Keratinocyte (primary cell): ENCODE results near the gene ARHGAP28. TPM values are rescaled to one million over a fixed set of nuclear protein-coding genes. Genes with fewer than 3 reads are reported as not detected.

Experiments
- DNase-seq: peaks from one replicate; pipeline ENCODE4 v3.0.0-alpha.2; 2011; ENCODE audit warnings: low read depth, missing footprints, low spot score
- FAIRE-seq: peaks from 2 replicates; lab custom pipeline; 2011; peaks lifted over from hg19 to GRCh38; lab: Jason Lieb, UNC
- H2AFZ ChIP-seq: 2 replicates; pipeline ENCODE4 v1.6.0; 2012; ENCODE audit warnings: low read length, control low read depth, inconsistent platforms; ENCODE audit not compliant: control insufficient read depth
- H3K27ac ChIP-seq: 2 replicates; pipeline ENCODE4 v1.5.1; 2011; ENCODE audit warnings: low read length; ENCODE audit not compliant: control insufficient read depth, insufficient read depth
- H3K27me3 ChIP-seq: 3 replicates; pipeline ENCODE4 v1.6.0; 2011; ENCODE audit warnings: low read length; ENCODE audit not compliant: control insufficient read depth, insufficient read depth; ENCODE audit errors: extremely low read depth
- H3K36me3 ChIP-seq, 2 experiments: 2 replicates in 1 of 2; 3 replicates in 1 of 2; pipeline ENCODE4 v1.5.1; 2011; ENCODE audit warnings: low read length in 2 of 2, mild to moderate bottlenecking in 1 of 2; ENCODE audit not compliant: control insufficient read depth in 2 of 2, insufficient read depth in 2 of 2; ENCODE audit errors: extremely low read depth in 1 of 2
- H3K4me1 ChIP-seq: 3 replicates; pipeline ENCODE4 v1.5.1; 2011; ENCODE audit warnings: low read length; ENCODE audit not compliant: control insufficient read depth, insufficient read depth; ENCODE audit errors: extremely low read depth
- H3K4me2 ChIP-seq: 3 replicates; pipeline ENCODE4 v1.6.0; 2011; ENCODE audit warnings: low read depth, low read length; ENCODE audit not compliant: control insufficient read depth, insufficient read depth; ENCODE audit errors: extremely low read depth
- H3K4me3 ChIP-seq, 3 experiments: fragments of 200-600 bp in 1 of 3; sonication (generic) in 1 of 3; 2 replicates in 2 of 3; 3 replicates in 1 of 3; pipeline ENCODE4 v1.5.1; 2011 to 2016; ENCODE audit warnings: low read length in 3 of 3, mild to moderate bottlenecking in 3 of 3, control low read depth in 2 of 3, inconsistent platforms in 1 of 3, low read depth in 1 of 3, mixed read lengths in 1 of 3, mixed run types in 1 of 3, moderate library complexity in 1 of 3; ENCODE audit not compliant: control insufficient read depth in 2 of 3, insufficient read depth in 2 of 3; ENCODE audit errors: extremely low read depth in 1 of 3
- H3K79me2 ChIP-seq: 2 replicates; pipeline ENCODE4 v1.6.0; 2012; ENCODE audit warnings: low read length; ENCODE audit not compliant: control insufficient read depth, insufficient read depth
- H3K9ac ChIP-seq: 3 replicates; pipeline ENCODE4 v1.6.0; 2011; ENCODE audit warnings: low read length; ENCODE audit not compliant: control insufficient read depth, insufficient read depth; ENCODE audit errors: extremely low read depth
- H3K9me1 ChIP-seq: 3 replicates; pipeline ENCODE4 v1.6.0; 2011; ENCODE audit warnings: low read length; ENCODE audit not compliant: control insufficient read depth, insufficient read depth; ENCODE audit errors: extremely low read depth
- H3K9me3 ChIP-seq: 2 replicates; pipeline ENCODE4 v1.5.1; 2012; ENCODE audit warnings: low read depth, low read length; ENCODE audit not compliant: control insufficient read depth
- H4K20me1 ChIP-seq: 3 replicates; pipeline ENCODE4 v1.6.0; 2011; ENCODE audit warnings: low read length; ENCODE audit not compliant: control insufficient read depth, insufficient read depth; ENCODE audit errors: extremely low read depth
- EZH2 ChIP-seq: IDR thresholded peaks from one replicate; pipeline ENCODE4 v1.6.1; 2012; ENCODE audit warnings: inconsistent platforms, mild to moderate bottlenecking, low read length, moderate library complexity
- dilution Hi-C: fragments of 300-500 bp; cut with MboI; formaldehyde crosslinking; loops from one replicate; pipeline ENCODE4 v1.7.0; 2020; ENCODE audit warnings: low sequenced_read_pairs; ENCODE audit not compliant: extremely low pct_ligation_motif_present
- polyA plus RNA-seq, 5 experiments: library from polyadenylated mRNA; depleted of rRNA in 3 of 5; stranded (reverse) in 3 of 5; stranded (forward) in 1 of 5; unstranded in 1 of 5; fragments of >200 nt; gene quantifications; 1 replicate in 1 of 5; 2 replicates in 3 of 5; 3 replicates in 1 of 5; pipeline versions ENCODE4 v1.2.1 to v1.2.3, GENCODE V29; 2011 to 2012; ENCODE audit warnings: missing spikeins in 2 of 5, low read depth in 1 of 5, low replicate concordance in 1 of 5
- TF ChIP-seq, protein P1 (sequence below), 3 experiments: IDR thresholded peaks in 1 of 3; conservative IDR thresholded peaks in 1 of 3; optimal IDR thresholded peaks in 1 of 3; 2 replicates in 2 of 3; 3 replicates in 1 of 3; pipeline versions ENCODE3 to v1.5.1; 2011; ENCODE audit warnings: low read length in 3 of 3, mild to moderate bottlenecking in 3 of 3, moderate library complexity in 2 of 3, control low read depth in 1 of 3, inconsistent platforms in 1 of 3; ENCODE audit not compliant: insufficient read depth in 2 of 3; ENCODE audit errors: extremely low read depth in 1 of 3

The ARHGAP28 gene
- polyA plus RNA-seq, 1 donor (not counting 4 experiments of a cell fraction or from before 2014, with no cell fraction given) = 0.43 TPM

DNA sequence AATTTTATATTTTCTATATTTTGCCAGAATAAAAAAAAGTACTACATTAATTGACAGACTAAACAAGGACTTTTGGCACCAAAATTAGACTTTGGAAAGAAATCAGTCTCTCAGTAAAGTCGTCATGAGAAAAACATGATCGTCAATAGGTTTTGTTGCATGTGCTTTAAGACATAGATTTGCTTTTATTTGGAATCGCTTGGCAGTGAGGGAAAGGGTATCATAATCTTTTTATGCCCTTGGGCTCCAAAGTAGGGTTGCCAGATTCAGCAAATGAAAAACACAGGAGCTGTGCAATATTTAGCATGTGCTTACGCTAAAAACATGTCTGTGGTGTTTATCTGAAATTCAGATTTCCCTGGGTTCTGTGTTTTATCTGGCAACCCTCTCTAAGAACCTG is 210.5 kb downstream of the ARHGAP28 start:
- TF ChIP-seq, protein P1, sequence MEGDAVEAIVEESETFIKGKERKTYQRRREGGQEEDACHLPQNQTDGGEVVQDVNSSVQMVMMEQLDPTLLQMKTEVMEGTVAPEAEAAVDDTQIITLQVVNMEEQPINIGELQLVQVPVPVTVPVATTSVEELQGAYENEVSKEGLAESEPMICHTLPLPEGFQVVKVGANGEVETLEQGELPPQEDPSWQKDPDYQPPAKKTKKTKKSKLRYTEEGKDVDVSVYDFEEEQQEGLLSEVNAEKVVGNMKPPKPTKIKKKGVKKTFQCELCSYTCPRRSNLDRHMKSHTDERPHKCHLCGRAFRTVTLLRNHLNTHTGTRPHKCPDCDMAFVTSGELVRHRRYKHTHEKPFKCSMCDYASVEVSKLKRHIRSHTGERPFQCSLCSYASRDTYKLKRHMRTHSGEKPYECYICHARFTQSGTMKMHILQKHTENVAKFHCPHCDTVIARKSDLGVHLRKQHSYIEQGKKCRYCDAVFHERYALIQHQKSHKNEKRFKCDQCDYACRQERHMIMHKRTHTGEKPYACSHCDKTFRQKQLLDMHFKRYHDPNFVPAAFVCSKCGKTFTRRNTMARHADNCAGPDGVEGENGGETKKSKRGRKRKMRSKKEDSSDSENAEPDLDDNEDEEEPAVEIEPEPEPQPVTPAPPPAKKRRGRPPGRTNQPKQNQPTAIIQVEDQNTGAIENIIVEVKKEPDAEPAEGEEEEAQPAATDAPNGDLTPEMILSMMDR (optimal IDR thresholded peaks at IDR 0.05 in 1 of 3, IDR thresholded peaks at IDR 0.05 in 1 of 3, conservative IDR thresholded peaks at IDR 0.05 in 1 of 3; ENCODE audit: extremely low read depth in 1 of 3, insufficient read depth in 2 of 3, low read length in 3 of 3) = no peak
- TF ChIP-seq EZH2 = no peak
- Histone ChIP-seq H3K9ac (no peak overlapping the region), H3K27ac (no peak overlapping the region), H3K4me3 (no peak overlapping the region), H3K4me2 (no peak overlapping the region), H3K9me3 (no peaks in the 10 kb centered on the region), H3K4me1 (no peaks in the 10 kb centered on the region), H3K27me3 (peaks cover 5% of the 10 kb centered on the region), H3K9me1 (no peaks in the 10 kb centered on the region), H2AFZ (no peak overlapping the region), H4K20me1 (no peaks in the 10 kb centered on the region), H3K79me2 (no peaks in the 10 kb centered on the region), H3K36me3 (no peaks in the 10 kb centered on the region)
- dilution Hi-C loops = no loop called here
- FAIRE-seq = no peak
- DNase-seq = no peak

DNA sequence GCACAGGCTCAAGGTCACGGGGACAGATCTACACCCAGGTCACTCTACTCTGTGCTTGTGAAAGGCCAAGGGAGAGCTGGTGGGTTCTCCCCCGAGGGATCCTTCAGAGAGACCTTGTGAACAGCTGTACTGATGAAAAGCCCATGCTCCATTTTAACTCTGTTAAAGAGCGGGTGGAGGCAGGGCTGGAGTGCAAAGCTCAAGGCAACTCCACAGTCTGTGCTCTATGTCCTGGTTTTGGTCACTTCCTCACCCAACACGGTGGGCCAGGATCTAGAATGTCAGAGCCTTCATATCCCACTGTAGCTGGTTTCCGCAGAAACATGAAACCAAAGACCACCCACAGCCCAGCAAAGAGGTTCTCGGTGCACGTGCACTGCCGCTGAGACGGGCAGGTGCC is 210.9 kb downstream of the ARHGAP28 start:
- Histone ChIP-seq H3K27me3 (peaks cover 5% of the 10 kb centered on the region), H3K27ac (no peak overlapping the region), H3K4me1 (no peaks in the 10 kb centered on the region), H3K9ac (no peak overlapping the region), H2AFZ (no peak overlapping the region), H3K36me3 (no peaks in the 10 kb centered on the region), H3K4me2 (no peak overlapping the region), H3K9me3 (no peaks in the 10 kb centered on the region), H3K79me2 (no peaks in the 10 kb centered on the region), H3K4me3 (no peak overlapping the region), H3K9me1 (no peaks in the 10 kb centered on the region), H4K20me1 (no peaks in the 10 kb centered on the region)
- no peak for TF ChIP-seq EZH2
- TF ChIP-seq, protein P1 (optimal IDR thresholded peaks at IDR 0.05 in 1 of 3, IDR thresholded peaks at IDR 0.05 in 1 of 3, conservative IDR thresholded peaks at IDR 0.05 in 1 of 3; ENCODE audit: extremely low read depth in 1 of 3, insufficient read depth in 2 of 3, low read length in 3 of 3) = no peak
- dilution Hi-C loops = no loop called here
- DNase-seq = no peak
- FAIRE-seq = no peak
